GM12891 (cell line): Measurements from ENCODE around the gene CDCP2.

Experiments used
- POLR2A ChIP-seq: IDR thresholded peaks from 2 replicates; pipeline ENCODE4 v1.6.1; 2011; ENCODE audit warnings: low read depth, low read length, control low read depth
- POLR2AphosphoS5 ChIP-seq: IDR thresholded peaks from 2 replicates; pipeline ENCODE4 v1.6.1; 2011; ENCODE audit warnings: low read depth, low read length, control low read depth
- TAF1 ChIP-seq: IDR thresholded peaks from 2 replicates; pipeline ENCODE4 v1.6.1; 2011; ENCODE audit warnings: low read depth, low read length, control low read depth

DNA sequence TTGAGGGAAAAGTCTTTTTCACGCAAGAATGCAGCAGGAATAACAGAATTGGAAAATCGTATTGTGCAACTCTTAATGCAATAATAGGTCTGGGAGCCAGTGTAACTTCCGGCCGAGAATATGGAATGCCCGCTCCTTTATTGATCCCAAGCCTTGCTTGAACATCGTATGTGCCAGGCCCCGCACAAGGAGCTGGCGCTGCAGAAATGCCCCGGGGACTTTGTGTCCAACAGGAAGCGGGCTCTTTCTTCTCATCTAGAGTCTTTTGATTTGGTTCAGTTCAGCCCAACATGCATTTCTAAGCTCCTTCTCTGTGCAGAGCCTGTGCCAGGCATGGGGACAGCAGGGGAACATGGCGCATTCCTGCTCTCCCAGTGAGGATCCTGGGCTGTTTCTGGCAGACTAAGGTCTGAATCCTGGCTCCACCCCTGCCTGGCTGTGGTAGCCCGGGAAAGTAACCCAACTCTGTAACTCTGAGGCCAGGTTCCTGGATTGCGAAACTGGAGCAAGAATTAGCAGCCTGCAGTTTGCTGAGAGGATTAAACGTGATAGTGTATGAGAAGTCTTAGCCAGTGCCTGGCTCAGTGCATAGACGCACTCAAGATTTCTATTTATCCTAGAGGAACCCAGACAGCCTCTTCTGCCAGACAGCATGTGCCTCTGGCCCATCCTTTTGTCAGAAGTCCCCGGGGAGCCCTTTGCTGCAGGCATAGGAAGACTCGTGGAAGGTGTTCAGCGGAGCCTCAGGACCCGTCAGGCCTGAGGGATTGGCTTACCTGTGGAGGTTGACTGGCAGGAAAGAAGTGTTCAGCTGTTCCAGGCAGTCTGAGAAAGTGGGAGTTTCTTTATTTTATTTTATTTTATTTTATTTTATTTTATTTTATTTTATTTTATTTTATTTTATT, 987 bp upstream of the CDCP2 start:
- TF ChIP-seq POLR2A (no peak), TAF1 (no peak), POLR2AphosphoS5 (no peak)
